RWPE2 (cell line): ENCODE measurements around the gene GDI1.
A peak's percentile ranks its signal among the peaks of the same experiment; 100 is the strongest.

Source experiments
- ATAC-seq: fragments of 200-7000 bp; cut with Tn5 transposase; 3 replicates; pipeline ENCODE4 v1.9.1; 2021; ENCODE audit warnings: low read depth
- DNase-seq: peaks from one replicate; pipeline ENCODE4 v3.0.0-alpha.2; 2020; ENCODE audit warnings: low spot score
- H3K27ac ChIP-seq: fragments of 450-650 bp; 2 replicates; pipeline ENCODE4 v1.5.1; 2017; ENCODE audit warnings: mild to moderate bottlenecking; ENCODE audit not compliant: poor library complexity, severe bottlenecking
- H3K27me3 ChIP-seq: fragments of 250-450 bp; sonication (Bioruptor Pico); 2 replicates; pipeline ENCODE4 v1.5.1; 2021; ENCODE audit warnings: mild to moderate bottlenecking, moderate library complexity; ENCODE audit not compliant: insufficient read depth, poor library complexity, severe bottlenecking
- H3K36me3 ChIP-seq: fragments of 250-450 bp; sonication (Bioruptor Pico); 2 replicates; pipeline ENCODE4 v1.5.1; 2020; ENCODE audit warnings: low read depth, mild to moderate bottlenecking, moderate library complexity
- H3K4me1 ChIP-seq: fragments of 250-450 bp; sonication (Bioruptor Pico); 2 replicates; pipeline ENCODE4 v1.5.1; 2021; ENCODE audit warnings: mild to moderate bottlenecking, moderate library complexity; ENCODE audit not compliant: insufficient read depth, poor library complexity, severe bottlenecking
- H3K4me3 ChIP-seq: fragments of 250-450 bp; sonication (Bioruptor Pico); 2 replicates; pipeline ENCODE4 v1.5.1; 2021; ENCODE audit warnings: mild to moderate bottlenecking, moderate library complexity; ENCODE audit not compliant: severe bottlenecking
- H3K9me3 ChIP-seq: fragments of 250-450 bp; sonication (Bioruptor Pico); 2 replicates; pipeline ENCODE4 v1.5.1; 2021; ENCODE audit warnings: mild to moderate bottlenecking, moderate library complexity; ENCODE audit not compliant: severe bottlenecking
- CTCF ChIP-seq: fragments of 450-650 bp; IDR thresholded peaks from one replicate; pipeline ENCODE4 v1.5.1; 2017; ENCODE audit warnings: mild to moderate bottlenecking, moderate library complexity; ENCODE audit not compliant: poor library complexity, severe bottlenecking

GDI1 gene

GRCh38 chrX:154441984-154442707 lies 5.2 kb downstream of the GDI1 start:
- DNase-seq, result no peak

GRCh38 chrX:154443479-154443910 lies 6.5 kb downstream of the GDI1 start:
- H3K4me1 ChIP-seq, result no peaks in the 10 kb centered on the region
- ATAC-seq (peak; percentile 21; the same call in 2 of the 3 replicates), DNase-seq (no peak)
- H3K36me3 ChIP-seq, result peaks cover 22% of the 10 kb centered on the region
- peak overlapping the region; percentile 84 for H3K4me3 ChIP-seq
- H3K9me3 ChIP-seq, result no peaks in the 10 kb centered on the region
- TF ChIP-seq CTCF, result no peak
- H3K27ac ChIP-seq, result peak overlapping the region; percentile 55
- H3K27me3 ChIP-seq, result no peaks in the 10 kb centered on the region

More at GRCh38 chrX:154441984-154442707, 5.2 kb downstream of the GDI1 start:
- H3K9me3 ChIP-seq, result no peaks in the 10 kb centered on the region
- peak; percentile 80 for ATAC-seq
- H3K4me1 ChIP-seq, result no peaks in the 10 kb centered on the region
- TF ChIP-seq CTCF, result no peak
- no peak overlapping the region for H3K4me3 ChIP-seq
- no peaks in the 10 kb centered on the region for H3K27me3 ChIP-seq
- peak overlapping the region; percentile 55 for H3K27ac ChIP-seq
- peaks cover 27% of the 10 kb centered on the region for H3K36me3 ChIP-seq

GRCh38 chrX:154443992-154444754 lies 7.2 kb downstream of the GDI1 start, which contains the start of gene FAM50A:
Gene FAM50A, plus strand, starts transcription at chrX:154444141. Its CDS starts 95 bp downstream, at chrX:154444236.
- Histone ChIP-seq H3K9me3 (no peaks in the 10 kb centered on the region), H3K27ac (peak within 1 kb of the TSS; percentile 55), H3K36me3 (peaks cover 22% of the 10 kb centered on the region), H3K27me3 (no peaks in the 10 kb centered on the region), H3K4me1 (no peaks in the 10 kb centered on the region), H3K4me3 (peak within 1 kb of the TSS; percentile 84)
- DNase-seq (no peak), ATAC-seq (peak; percentile 50)
- TF ChIP-seq CTCF, result no peak

- H3K36me3 ChIP-seq, result peaks cover 22% of the 10 kb centered on the region
- no peak for DNase-seq
- no peak for TF ChIP-seq CTCF
- no peaks in the 10 kb centered on the region for H3K9me3 ChIP-seq
- H3K4me3 ChIP-seq, result peak overlapping the region; percentile 84
- peak; percentile 13; the same call in 1 of the 3 replicates for ATAC-seq
- H3K4me1 ChIP-seq, result no peaks in the 10 kb centered on the region
- H3K27ac ChIP-seq, result peak overlapping the region; percentile 55
- no peaks in the 10 kb centered on the region for H3K27me3 ChIP-seq
These were observed 7.8 kb downstream of the GDI1 start for GRCh38 chrX:154444755-154445246.
